HEK293 (cell line): ENCODE results near the gene CDK4.

ENCODE experiments used
- CTCF ChIA-PET: fragments of 350-600 bp; formaldehyde crosslinking; extraction: SDS; loops from one replicate; lab custom pipeline; 2021; ENCODE audit warnings: antibody characterized with exemption; lab: Yijun Ruan, JAX
- POLR2A ChIA-PET: fragments of 300-600 bp; formaldehyde crosslinking; extraction: SDS; loops from one replicate; lab custom pipeline; 2020; ENCODE audit warnings: antibody characterized with exemption, inconsistent platforms; lab: Yijun Ruan, JAX
- H3K27ac ChIP-seq: fragments of 200-500 bp; sonication (Bioruptor generic); 2 replicates; pipeline ENCODE4 v1.5.1; 2014; ENCODE audit warnings: low read depth, low read length, control low read depth, inconsistent platforms; ENCODE audit errors: extremely low read depth
- H3K36me3 ChIP-seq, 2 experiments: fragments of 200-500 bp in 1 of 2; sonication (Bioruptor generic) in 1 of 2; 1 replicate in 1 of 2; 2 replicates in 1 of 2; pipeline ENCODE4 v1.5.1; 2014 to 2017; ENCODE audit warnings: inconsistent platforms in 2 of 2, low read length in 2 of 2; ENCODE audit not compliant: control insufficient read depth in 2 of 2, insufficient read depth in 1 of 2
- H3K4me1 ChIP-seq: fragments of 200-500 bp; sonication (Bioruptor generic); 2 replicates; pipeline ENCODE4 v1.5.1; 2014; ENCODE audit warnings: mild to moderate bottlenecking, low read length, inconsistent platforms; ENCODE audit not compliant: control insufficient read depth, insufficient read depth
- H3K4me3 ChIP-seq: 2 replicates; pipeline ENCODE4 v1.5.1; 2011; ENCODE audit warnings: low read depth, mild to moderate bottlenecking, control low read depth, low read length, moderate library complexity
- H3K9me3 ChIP-seq: fragments of 200-500 bp; sonication (Bioruptor generic); 2 replicates; pipeline ENCODE4 v1.5.1; 2014; ENCODE audit warnings: low read depth, low read length, inconsistent platforms; ENCODE audit not compliant: control insufficient read depth, insufficient read depth
- PATZ1 ChIP-seq: fragments of 450-650 bp; formaldehyde crosslinking; IDR thresholded peaks from 2 replicates; pipeline ENCODE4 v1.5.1; 2016; ENCODE audit warnings: missing biosample characterization, missing genetic modification characterization
- PRDM10 ChIP-seq: fragments of 450-650 bp; formaldehyde crosslinking; IDR thresholded peaks from 2 replicates; pipeline ENCODE4 v1.5.1; 2016; ENCODE audit warnings: missing biosample characterization, missing genetic modification characterization
- YY2 ChIP-seq: fragments of 450-650 bp; formaldehyde crosslinking; IDR thresholded peaks from 2 replicates; pipeline ENCODE4 v1.5.1; 2016; ENCODE audit warnings: missing biosample characterization, missing genetic modification characterization
- ZBTB21 ChIP-seq: fragments of 450-650 bp; formaldehyde crosslinking; IDR thresholded peaks from 2 replicates; pipeline ENCODE4 v1.5.1; 2017; ENCODE audit warnings: missing biosample characterization, missing genetic modification characterization
- ZNF133 ChIP-seq: fragments of 450-650 bp; formaldehyde crosslinking; IDR thresholded peaks from 2 replicates; pipeline ENCODE4 v1.5.1; 2016; ENCODE audit warnings: missing biosample characterization, missing genetic modification characterization
- ZNF2 ChIP-seq: fragments of 450-650 bp; formaldehyde crosslinking; IDR thresholded peaks from 2 replicates; pipeline ENCODE4 v1.5.1; 2016; ENCODE audit warnings: missing biosample characterization, missing genetic modification characterization
- ZNF398 ChIP-seq: fragments of 450-650 bp; formaldehyde crosslinking; IDR thresholded peaks from 2 replicates; pipeline ENCODE4 v1.5.1; 2017; ENCODE audit warnings: missing biosample characterization, missing genetic modification characterization
- ZNF518A ChIP-seq: fragments of 450-650 bp; formaldehyde crosslinking; conservative IDR thresholded peaks from 2 replicates; pipeline ENCODE4 v1.5.1; 2016; ENCODE audit warnings: low read depth, missing biosample characterization, missing genetic modification characterization
- ZNF629 ChIP-seq: fragments of 450-650 bp; formaldehyde crosslinking; IDR thresholded peaks from 2 replicates; pipeline ENCODE4 v1.5.1; 2017; ENCODE audit warnings: missing biosample characterization, missing genetic modification characterization
- ZNF639 ChIP-seq: fragments of 450-650 bp; formaldehyde crosslinking; IDR thresholded peaks from 2 replicates; pipeline ENCODE4 v1.5.1; 2016; ENCODE audit warnings: missing biosample characterization, missing genetic modification characterization

CDK4 gene

GRCh38 chr12:57724936-57725740 is 27.0 kb downstream of the CDK4 start:
- no peaks in the 10 kb centered on the region for H3K4me1 ChIP-seq
- ChIA-PET POLR2A (interaction anchor here (1.0 to 2.3 kb wide), 5 partner anchors 10 to 114 kb away, joined by 3 to 15 read pairs (median 6); partner anchors contain the start of genes ARHGEF25, EEF1AKMT3, METTL1 and TSPAN31), CTCF (interaction anchor here (0.7 to 4.6 kb wide), 17 partner anchors 9 to 1034 kb away, joined by 3 to 55 read pairs (median 6); partner anchors contain the start of genes ARHGEF25, OS9, TSFM and TSPAN31)
- no peak overlapping the region for H3K4me3 ChIP-seq
- peaks cover 3 to 18% of the 10 kb centered on the region in 2 experiments; a peak in 2 of 3 replicates for H3K36me3 ChIP-seq
- TF ChIP-seq YY2 (no peak), PATZ1 (peak; percentile 14; the same call in 1 of the 2 replicates), ZNF398 (0 out of 2 replicates have a peak, but pooled peaks have one; percentile 15)
- no peaks in the 10 kb centered on the region for H3K9me3 ChIP-seq
- H3K27ac ChIP-seq = no peak overlapping the region

GRCh38 chr12:57724003-57724935 is 27.8 kb downstream of the CDK4 start:
- ChIA-PET POLR2A (interaction anchor here (2.3 kb wide), 1 partner anchor 12 kb away, joined by 6 read pairs; no protein-coding TSS in a partner anchor), CTCF (interaction anchor here (0.7 to 4.6 kb wide), 6 partner anchors 12 to 59 kb away, joined by 3 to 55 read pairs (median 5); partner anchors contain the start of genes OS9 and TSPAN31)
- Histone ChIP-seq H3K36me3 (peaks cover 3 to 26% of the 10 kb centered on the region in 2 experiments; a peak in 2 of 3 replicates), H3K4me3 (no peak overlapping the region), H3K4me1 (no peaks in the 10 kb centered on the region), H3K9me3 (no peaks in the 10 kb centered on the region), H3K27ac (no peak overlapping the region)
- TF ChIP-seq ZBTB21 (tag by site-specific recombination) (no peak), ZNF639 (tag by site-specific recombination) (no peak), ZNF518A (tag by site-specific recombination) (no peak), ZNF629 (no peak), PRDM10 (no peak), ZNF2 (tag by site-specific recombination) (no peak), ZNF133 (tag by site-specific recombination) (no peak)
